Activated T-cell treated with anti-CD3 and anti-CD28 coated beads, Interleukin-2, amount 50 U/mL, for 48 hours (primary cell): ENCODE data around the gene RPS6KA5.

Experiments used
- DNase-seq, 2 experiments: peaks; one replicate each; pipeline ENCODE4 v3.0.0-alpha.2; 2020

RPS6KA5 gene

DNA sequence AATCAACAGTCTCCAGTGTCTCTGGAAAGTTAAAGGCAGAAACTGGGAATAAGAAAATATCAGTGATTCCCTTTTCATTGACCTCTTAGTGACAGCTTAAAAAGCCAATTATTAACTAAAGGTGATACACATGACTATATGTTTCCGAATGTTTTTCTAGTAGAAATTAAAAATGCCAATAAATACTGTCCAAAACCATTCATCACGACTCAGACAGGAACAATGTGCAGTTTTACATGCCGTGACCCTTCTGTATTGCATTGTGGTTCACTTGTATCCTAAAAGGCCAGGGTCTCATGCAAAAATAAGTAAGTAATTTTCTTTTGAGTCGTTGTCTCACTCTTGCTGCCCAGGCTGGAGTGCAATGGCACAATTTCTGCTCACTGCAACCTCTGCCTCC, 138.3 kb downstream of the RPS6KA5 start:
- no peak for DNase-seq

DNA sequence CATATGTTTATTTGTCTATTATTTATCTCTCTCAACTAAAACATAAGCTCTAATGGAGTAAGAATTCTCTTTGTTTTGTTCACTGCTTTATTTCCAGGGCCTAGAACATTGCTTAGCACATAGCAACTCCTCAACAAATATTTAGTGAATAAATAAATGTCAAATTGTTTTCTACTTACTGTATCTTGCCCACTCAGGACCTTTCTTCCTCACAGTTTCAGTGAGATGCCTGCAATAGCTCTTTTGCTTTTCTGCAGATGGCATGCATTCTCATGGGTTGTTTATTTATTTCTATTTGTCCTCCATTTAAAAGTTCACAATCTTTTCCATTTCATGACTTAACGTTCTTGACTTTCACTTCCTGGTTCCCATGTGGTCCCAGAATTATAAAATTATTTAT, 149.3 kb downstream of the RPS6KA5 start:
- DNase-seq: no peak

DNA sequence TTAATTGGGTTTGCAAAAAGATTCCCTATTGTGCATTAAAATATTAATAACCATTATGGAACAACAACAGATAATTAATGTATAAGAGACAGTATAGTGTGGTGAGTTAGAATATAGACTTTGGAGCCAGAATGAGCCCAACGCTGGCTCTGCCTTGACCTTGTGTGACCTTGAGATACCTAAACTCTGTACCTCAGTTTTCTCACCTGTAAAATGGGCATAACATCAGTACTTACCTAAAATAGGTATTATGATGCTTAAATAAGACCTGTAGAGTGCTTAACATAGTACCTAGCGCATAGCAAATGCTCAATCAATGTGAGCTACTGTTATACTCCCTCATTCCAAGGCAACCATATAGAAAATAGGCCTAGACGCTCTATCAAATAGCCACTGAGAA, 153.3 kb downstream of the RPS6KA5 start:
- no peak for DNase-seq

DNA sequence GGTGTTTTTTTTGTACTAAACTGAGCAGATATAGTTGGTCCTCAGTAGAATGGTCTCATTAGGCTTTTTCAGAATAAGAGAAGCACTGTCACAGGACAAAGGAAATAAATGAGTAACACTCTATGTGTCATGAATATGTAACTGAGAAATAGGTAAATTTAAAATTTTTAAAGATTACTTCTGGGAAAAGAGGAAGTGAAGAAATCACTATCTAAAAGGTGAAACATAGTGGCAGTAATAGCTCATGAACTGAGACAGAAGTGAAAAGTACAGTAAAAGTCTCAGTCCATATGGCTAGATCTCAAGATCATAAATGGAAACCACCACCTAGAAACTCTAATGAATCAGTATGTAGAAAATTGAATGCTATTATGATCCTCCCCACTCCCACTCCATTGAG, 154.9 kb downstream of the RPS6KA5 start:
- no peak for DNase-seq

- DNase-seq: peak; percentile 55 to 60
These were observed 157.3 kb downstream of the RPS6KA5 start for GRCh38 chr14:90903101-90903500.

DNA sequence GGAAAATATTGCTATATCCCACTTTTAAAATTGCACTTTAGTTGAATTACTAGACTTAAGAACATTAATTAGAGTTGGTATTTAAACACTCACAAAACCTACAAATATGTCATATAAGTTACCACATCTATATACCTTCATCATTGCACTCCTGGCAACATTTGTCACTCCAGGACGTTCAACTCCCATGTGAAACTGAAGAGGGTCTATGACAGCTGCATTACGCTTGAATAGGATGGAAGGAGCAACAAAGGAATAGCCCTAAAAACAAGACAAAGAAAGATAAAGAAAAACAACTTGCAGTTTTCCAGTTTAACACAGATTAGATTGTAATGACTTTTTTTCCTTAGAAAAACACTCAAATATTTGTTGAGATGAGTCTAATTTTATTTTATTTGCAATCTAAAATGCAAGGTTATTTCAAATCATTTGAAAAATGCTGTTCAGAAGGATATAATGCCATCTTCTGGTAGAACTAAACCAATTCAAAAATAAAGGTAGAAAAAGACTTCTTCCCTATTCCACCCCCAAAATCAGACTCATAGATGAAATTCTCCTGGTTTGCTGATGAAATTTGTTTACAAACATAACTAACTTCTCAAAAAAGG, 159.9 kb downstream of the RPS6KA5 start:
- DNase-seq: no peak

- no peak for DNase-seq
These were observed 163.4 kb downstream of the RPS6KA5 start for GRCh38 chr14:90897022-90897421.

- no peak for DNase-seq
These were observed 166.2 kb downstream of the RPS6KA5 start for GRCh38 chr14:90894241-90894640.

GRCh38 chr14:90893510-90893909, 166.9 kb downstream of the RPS6KA5 start:
- no peak for DNase-seq

GRCh38 chr14:90892970-90893369, 167.5 kb downstream of the RPS6KA5 start:
- no peak for DNase-seq

- DNase-seq: no peak
These were observed 169.1 kb downstream of the RPS6KA5 start for GRCh38 chr14:90891326-90891725.

DNA sequence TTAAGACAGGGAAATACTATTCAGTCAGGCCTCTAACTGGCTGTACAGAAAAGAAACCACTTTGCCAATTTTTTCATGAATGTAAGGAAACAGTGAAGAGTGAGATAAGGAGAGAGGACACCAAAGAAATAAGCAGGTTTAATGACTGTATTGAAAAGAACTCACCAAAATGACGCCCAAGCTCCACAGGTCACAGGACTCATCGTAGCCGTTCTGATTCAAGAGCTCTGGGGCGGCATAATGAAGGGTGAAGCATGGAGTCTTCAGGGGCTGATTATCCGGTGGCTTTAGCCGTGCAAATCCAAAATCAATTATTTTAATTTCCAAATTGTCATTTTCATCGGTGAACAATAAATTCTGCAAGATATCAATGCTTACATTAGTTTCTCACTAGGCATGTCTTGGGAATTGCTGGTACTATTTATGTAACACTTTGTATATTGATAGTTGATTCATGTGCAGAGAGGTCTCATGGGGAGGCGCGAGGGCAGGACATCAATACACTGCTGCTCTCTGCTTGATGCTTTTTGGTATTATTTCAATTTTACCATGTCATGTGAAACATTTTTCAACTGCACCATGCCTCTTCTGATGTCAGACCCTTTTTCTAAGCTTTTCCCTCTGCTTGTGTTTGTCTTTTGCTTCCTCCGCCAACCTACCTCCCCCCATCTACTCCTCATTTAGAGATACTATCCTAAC, 170.0 kb downstream of the RPS6KA5 start:
- no peak for DNase-seq

DNA sequence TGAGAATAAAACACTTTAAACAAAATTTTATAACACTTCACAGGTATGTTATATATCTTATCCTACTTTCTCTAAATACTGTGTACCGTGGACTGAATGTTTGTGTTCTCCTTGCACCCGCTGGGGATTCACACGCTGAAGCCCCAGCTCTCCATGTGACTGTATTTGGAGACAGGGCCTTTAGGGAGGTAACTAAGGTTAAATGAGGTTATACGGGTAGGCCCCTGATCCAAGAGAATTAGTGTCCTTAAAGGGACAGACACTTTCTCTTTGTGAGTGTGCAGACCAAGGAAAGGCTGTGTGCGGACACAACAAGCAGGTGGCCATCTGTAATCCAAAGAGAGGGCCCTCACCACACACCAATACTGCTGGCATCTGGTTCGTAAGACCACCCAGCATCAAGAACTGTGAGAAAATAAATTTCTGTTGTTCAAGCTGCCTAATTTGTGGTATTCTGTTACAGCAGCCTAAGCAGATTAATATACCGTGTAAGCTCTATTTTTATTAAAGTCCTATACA, 174.1 kb downstream of the RPS6KA5 start:
- no peak for DNase-seq

GRCh38 chr14:90883782-90884181, 176.7 kb downstream of the RPS6KA5 start:
- no peak for DNase-seq

- DNase-seq: no peak
These were observed 177.2 kb downstream of the RPS6KA5 start for GRCh38 chr14:90883197-90883596.

DNA sequence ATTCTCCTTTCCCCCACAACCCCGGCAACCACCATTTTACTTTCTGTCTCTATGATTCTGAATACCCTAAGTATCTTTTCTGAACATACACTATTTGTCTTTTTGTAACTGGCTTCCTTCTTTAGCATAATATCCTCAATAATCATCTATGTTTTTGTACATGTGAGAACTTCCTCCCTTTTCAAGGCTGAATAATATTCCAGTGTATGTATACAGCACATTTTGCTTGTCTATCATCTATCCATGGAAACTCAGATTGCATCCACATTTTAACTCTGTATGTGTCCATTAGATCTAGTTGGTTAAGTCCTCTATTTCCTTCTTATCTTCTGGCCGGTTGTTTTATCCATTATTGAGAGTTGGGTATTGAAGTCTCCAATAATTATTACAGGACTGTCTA, 180.2 kb downstream of the RPS6KA5 start:
- DNase-seq: no peak

GRCh38 chr14:90874599-90874998, 185.8 kb downstream of the RPS6KA5 start:
- DNase-seq: no peak

DNA sequence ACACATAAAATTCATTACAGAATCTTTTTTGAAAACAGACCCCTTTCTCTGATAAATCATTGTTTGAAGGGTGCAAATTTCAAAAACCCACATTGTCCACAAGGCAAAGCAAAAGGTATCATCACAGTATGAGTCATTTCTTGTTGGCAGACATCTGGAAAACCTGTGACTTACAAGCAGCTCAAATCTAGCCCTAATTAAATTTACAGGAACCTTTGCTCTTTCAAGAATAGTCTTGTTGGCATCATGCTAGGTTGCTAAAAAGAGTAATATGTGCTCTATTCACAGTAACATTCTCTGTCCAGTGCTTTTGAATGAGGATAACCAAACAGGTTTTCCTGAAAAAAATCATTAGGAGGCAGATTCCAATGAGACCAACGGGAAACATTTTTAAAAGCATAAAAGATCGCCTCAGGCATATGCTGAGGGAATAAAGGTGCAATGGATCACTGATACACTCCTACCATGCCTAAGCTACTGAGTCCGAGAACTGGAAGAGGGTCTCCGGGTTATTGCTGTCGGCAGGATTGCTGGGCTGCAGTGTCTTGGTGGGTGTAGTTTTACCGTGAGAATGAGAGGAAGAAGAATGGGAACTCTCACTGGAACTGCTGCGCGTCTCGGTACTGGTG, 188.7 kb downstream of the RPS6KA5 start:
- no peak for DNase-seq

- no peak for DNase-seq
These were observed 189.4 kb downstream of the RPS6KA5 start for GRCh38 chr14:90870950-90871604.

GRCh38 chr14:90867501-90867900, 192.9 kb downstream of the RPS6KA5 start:
- no peak for DNase-seq

- DNase-seq: no peak
These were observed 193.6 kb downstream of the RPS6KA5 start for GRCh38 chr14:90866833-90867232.

GRCh38 chr14:90864741-90865140, 195.7 kb downstream of the RPS6KA5 start:
- DNase-seq: no peak

DNA sequence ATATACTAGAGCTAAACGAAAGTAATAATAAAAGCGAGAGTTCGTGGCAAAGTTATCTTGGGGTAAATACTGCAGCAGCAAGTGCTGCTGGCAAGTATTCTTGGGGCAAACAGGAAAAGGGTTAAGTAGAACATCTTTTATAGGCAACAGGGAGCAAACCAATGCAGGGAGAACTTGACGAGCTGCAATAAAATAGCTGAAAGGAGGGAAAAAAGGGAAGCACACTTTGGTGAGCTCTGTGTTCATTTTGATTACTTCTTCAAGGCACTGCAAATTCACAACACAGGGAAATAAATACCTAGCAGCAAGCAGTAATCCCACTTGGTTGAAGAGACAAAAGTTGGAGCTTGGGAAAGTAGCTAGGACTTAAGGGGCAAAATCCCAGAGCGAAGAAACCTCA, 201.9 kb downstream of the RPS6KA5 start:
- no peak for DNase-seq

- no peak for DNase-seq
These were observed 202.6 kb downstream of the RPS6KA5 start for GRCh38 chr14:90857866-90858265.
